Measurements from ENCODE around the gene UXS1.
"Not testable (repeated sequence)": the region's sequence is repeated elsewhere in the genome, so short reads cannot be mapped to it uniquely, and the experiment has no call there.

UXS1 gene

DNA sequence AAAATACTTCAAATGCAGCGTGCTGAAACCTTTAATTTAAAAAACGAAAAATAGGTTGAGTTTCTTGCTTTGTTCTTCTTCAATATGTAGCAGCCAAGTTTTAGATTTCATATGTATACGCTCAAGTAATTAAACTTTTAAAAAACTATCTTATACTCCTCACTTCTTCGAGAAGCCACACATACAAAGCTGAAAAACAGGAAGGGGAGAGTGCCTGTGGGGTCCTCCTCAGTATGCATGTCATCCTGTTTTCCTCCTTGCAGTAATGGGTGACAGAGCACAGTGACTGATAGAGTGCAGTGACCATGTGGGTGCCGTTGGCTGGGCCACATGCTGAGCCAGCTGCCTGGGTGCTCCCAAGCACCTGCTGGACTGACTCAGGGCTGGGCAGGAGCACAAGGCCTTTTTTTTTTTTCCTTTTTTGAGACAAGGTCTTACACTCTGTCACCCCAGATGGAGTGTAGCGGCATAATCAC lies 33.3 kb downstream of the UXS1 start:
- no peak for DNase-seq (ENCODE audit: low read depth)

DNA sequence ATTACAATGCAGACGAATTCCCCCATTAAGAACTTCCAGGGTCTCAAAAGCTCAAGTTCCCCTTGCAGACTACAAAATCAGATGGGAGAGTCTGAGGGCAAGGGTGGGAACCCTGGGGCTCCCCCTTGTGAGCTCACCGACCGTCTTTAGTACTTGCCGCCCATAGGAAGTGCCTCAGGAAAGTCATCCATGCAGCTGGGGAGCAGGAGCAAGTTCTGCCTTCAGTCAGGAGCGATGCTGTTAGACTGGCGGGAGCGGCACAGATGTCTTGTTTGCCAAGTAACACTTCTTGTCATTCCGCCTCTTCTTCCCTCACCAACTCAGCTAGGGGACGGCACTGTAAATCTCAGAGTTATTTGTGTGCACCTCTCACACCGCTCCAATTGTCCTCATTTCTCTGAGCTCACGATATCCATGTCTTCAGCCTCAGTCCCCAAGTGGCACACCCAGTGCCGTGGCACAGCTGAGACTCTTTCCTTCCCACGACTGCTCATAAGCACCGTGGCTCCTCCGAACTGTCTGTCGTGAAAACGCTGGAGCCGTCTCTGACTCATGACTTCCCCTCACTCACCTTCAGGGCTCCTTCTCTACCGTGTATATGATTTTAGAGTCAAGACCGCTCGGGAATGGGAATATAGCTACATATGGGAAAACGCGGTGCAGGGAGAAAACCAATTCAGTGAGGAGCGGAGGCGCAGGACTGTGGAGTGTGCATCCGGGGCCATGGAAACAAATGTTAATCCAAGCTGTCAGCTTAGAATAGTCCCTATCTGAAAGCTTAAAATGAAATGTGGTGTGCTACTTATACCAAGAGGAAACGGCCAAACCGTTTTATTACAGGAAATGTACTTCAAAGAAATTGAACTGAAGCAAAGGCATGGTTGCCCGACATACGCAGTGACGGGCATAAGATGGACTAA lies 34.0 kb downstream of the UXS1 start:
- DNase-seq (ENCODE audit: low read depth): no peak

DNA sequence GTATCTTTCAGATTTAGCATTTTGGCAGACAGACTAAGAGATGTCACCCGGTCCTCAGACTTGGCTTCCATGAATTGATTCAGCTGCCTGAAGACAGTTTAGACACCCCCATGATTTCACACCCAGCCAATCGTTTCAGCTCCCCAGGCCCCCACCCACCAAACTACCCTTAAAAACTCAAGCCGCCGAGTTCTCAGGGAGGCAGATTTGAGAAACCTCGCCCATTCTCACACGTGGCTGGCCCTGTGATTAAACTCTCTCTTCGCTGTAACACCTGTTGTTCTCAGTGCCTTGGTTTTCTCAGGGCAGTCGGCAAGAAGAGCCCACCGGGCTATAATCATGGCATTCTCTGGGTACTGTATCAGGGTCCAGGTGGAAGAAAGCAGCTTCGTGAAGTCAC lies 35.2 kb downstream of the UXS1 start:
- DNase-seq (ENCODE audit: low read depth): no peak

DNA sequence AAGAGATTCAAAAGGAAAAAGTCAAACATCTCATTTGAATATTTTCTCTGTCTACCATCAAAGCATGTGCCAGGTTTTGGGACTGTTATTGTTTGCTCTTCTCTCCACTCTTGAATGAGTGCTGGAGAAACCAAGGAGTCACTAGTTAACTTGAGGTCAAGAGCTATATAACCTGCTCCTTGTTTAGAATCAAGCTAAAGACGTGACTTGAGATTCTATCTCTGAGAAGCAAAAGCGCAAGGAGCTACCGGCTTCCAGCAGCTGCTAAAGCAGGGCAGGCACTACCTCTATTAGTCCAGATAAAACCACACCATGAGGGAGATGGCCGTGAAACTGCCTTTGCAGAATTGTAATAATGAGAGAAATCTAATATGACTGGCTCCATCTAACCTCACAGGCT lies 36.0 kb downstream of the UXS1 start:
- no peak for DNase-seq (ENCODE audit: low read depth)

DNA sequence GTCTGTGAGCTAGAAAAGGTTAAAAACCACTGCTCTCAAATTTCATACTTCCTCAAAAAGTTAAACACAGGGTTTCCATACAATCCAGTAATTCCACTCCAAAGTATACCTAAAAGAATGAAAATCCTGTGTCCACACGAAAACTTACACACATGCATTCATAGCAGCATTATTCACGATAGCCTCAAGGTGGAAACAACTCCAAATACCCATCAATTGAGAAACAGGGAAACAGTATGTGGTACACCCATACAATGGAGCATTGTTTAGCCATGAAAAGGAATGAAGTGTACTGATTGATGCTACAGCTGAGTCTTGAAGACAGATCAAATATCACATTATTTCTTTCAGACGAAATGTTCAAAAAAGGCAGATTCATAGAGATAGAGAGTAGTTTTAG lies 36.7 kb downstream of the UXS1 start:
- DNase-seq (ENCODE audit: low read depth): no peak

DNA sequence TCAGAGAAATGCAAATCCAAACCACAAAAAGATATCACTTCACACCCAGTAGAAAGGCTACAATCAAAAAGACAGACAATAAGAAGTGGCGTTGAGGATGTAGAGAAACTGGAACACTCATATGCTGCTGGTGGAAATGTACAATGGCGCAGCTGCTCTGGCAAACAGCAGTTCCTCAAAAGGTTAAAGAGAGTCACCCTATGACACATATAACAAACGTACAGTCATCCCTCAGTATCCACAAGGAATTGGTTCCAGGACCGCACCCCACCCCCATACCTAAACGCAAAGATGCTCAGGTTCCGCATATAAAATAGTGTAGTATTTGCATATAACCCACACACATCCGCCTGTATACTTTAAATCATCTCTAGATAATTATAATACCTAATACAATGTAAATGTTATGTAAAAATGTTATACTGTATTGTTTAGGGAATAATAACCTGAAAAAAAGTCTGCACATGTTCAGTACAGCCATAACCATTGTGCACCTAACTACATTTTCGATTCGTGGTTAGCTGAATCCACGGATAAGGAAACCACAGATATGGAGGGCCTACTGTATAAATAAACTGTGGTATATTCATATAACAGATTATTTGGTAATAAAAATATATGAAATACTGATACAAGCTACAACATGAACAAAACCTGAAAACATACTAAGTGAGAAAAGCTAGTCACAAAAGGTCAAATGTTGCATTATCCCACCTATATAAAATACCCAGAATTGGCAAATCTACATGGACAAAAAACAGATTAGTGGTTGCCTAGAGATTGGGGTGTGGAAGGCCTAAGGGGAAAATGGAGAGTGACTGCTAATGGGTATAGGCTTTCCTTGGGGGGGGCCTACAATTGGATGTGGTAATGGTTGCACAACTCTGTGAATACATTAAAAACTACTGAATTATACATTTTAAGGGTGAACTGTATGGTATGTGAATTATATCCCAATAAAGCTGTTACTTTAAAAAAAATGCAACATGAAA lies 37.5 kb downstream of the UXS1 start:
- no peak for DNase-seq (ENCODE audit: low read depth)

DNA sequence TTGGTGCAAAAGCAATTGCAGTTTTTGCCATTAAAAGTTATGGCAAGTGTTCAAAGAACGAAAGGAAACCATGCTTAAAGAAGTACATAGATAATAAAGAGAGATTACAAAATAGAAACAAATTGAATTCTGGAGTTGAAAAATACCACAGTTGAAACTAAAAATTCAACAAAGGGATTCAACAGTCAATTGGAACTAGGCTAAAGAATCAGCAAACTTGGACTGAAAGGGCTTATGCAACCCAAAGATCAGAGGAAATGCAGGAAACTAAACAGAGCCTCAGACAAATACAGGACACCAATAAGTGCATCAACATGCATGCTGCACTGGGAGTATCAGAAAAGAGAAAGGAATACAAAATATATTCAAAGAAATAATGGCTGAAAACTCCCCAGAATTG lies 40.3 kb downstream of the UXS1 start:
- DNase-seq (ENCODE audit: low read depth): no peak

DNA sequence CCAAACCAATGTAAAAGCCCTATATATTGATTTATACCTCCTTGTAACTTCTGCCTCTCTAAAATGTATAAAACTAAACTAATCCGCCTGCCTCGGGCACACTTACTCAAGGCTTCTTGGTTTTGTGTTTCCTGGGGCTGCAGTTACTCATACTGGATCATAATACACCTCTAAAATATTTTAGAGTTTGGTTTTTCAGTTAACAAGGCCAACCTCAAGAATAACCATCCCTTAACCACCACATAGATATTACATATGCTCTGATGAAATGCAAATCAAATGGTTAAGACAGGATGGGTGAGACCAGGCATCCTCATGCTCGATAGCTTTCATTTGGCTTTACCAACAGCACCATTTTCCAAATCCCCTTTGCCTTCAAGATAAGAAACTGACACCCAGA lies 46.4 kb downstream of the UXS1 start:
- DNase-seq (ENCODE audit: low read depth): peak; percentile 25

DNA sequence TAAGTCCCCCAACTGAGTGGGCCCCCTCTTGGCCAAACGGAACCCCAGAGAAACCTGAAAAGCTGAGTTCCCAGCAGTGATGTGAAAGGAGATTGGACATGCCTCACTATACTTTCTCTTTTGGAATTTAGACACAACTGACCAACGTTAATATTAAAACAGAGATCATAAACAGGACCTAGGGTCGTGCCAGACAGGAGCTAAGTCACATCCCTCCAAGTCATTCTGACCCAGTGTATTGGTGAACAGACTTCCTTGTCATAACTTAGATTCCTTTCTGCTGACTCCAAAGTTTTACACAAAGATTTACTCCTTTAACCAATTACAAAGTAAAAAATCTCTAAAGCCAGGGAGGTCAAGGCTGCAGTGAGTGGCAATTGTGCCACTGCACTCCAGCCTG lies 46.9 kb downstream of the UXS1 start:
- peak; percentile 87 for DNase-seq (ENCODE audit: low read depth)

DNA sequence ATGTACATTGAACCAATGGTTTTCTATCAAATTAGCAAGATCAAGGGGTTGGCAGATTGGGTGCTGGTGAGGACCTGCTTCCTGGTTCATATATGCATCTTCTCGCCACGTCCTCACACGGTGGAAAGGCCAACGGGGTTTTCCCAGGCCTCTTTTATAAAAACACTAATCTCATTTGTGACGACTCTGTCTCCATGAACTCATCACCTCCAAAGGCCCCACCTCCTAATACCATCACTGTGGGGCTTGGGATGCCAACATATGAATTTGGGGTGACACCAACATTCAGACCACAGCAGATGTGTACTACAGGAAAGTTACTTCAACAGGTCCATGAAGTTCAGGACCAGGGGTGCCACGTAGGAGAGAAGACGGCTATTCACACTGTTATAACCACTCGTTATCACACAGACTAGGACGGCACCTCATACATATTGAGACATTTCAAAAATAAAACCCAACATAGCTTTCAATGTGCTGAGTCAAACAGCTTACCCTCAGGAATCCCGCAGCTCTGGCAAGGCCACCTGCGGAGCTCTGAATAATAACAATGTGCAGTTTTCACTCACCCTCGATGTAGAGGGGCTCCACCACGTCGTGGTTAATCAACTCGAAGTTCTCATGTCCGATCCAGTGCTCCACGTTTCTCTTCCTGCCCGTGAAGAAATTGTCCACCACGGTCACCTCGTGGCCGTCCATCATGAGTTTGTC lies 49.3 kb downstream of the UXS1 start:
- no peak for DNase-seq (ENCODE audit: low read depth)

DNA sequence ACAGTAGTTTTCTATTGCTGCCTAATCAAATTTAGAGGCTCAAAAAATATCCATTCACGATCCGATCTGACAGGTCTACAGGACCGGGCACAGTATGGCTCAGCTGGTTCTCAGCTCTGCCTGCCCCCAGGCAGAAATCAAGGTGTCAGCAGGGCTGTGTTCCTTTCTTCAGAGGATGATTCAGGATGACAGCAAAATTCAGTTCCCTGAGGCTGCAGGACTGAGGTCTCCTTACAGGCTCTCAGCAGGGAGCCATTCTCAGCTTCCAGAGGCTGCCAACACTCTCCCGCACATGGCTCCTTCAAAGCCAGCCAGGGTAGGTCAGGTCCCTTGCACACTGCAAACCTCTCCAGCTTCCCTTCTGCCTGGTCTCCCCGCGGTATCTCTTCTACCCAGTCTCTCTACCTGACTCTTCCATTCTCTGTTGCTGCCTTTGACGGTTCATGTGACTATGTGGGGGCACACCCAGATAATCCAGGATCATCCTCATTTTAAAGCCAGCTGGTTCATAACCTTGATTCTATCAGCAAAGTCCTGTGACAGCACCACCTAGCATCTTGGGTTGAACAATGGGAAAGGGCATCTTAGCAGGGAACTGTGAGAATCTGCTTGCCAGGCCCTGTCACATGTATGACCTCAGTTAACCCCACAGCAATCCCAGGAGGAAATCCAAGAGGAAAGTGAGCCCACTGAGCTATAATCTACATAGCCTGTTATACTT lies 50.4 kb downstream of the UXS1 start:
- peak; percentile 21 for DNase-seq (ENCODE audit: low read depth)

DNA sequence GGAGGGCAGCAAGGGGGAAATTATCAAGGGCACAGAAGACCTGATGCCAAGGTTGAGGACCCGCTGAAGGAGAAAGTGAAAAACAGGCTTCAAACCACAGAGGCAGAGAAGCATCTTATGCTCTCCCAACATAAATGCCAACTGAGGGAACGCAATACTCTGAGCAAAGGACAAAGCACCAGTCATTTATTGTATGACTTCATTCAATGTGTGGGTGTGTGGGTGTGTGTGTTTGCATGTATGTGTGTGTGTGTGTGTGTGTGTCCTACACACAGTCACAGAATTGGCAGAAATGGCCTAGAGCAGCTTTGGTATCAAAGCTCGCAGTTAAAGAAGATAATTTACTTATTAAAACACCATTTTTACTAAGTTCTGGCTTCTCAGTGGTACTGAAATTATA lies 51.4 kb downstream of the UXS1 start:
- no peak for DNase-seq (ENCODE audit: low read depth)

DNA sequence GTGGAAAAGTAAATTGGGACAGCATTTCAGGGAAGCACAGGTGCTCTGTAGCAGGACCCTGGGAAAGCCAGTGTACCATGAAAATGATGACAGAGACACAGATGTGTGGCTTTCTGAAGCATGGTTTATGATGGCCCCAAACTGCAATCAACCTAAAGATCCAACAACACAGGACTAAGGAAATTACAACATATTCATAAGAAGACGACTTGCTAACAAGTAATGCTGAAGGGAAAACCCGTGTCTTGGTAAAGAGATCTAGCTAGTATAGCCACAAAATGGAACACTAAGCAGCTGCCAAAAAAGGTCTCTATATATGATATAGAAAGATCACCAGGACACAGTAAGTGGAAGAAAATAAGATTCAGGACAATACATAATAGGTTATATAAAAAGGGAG lies 53.2 kb downstream of the UXS1 start:
- DNase-seq (ENCODE audit: low read depth): no peak

DNA sequence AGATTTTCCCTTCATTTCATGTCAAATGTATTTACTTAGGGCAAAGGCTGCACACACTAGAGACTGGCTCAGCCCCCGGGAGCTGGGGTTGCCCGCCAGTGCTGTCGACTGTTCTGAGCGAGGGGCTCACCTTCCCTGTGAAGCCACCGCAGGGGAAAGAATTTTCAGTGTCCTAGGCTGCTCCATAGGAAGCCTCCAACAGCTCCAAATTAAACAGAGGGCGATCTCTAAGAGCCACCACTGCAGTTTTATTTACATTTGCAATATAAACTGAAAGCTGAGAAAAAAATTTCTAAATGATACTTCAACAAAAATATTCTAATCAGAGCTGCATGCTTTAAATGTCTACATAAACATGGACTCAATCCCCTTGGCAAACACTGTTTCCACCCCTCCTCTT lies 54.0 kb downstream of the UXS1 start:
- no peak for DNase-seq (ENCODE audit: low read depth)

DNA sequence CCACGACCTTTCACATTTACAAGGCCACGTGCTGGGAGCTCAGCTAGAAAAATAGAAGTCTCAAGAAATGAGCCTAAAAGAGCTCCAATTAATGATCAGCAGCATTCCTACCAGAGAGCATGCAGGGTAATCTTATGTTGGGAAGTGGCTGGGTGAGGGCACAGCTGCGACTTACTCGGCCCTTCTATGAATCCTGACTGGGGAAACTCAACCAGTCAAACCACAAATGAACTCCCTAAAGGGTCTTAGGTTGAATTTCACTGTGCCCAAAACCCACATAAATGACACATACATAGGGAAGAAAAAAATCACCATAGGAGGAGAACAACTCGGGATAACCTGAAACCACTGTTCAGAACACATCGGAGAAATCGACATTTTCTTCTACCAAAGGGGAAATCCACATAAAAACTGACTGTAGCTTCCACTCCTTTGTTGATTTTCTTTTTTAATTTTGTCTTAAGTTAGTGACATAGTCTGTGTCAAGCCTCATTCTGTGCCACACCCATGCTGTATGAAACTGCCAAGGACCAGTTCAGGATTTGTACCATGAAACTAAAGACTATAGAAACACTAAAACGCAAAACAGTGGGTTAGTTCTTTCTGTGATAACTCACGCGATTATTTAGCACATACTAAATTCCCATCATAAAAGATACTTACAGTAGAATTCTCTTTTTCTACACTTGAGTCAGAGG lies 54.7 kb downstream of the UXS1 start:
- DNase-seq (ENCODE audit: low read depth): no peak

DNA sequence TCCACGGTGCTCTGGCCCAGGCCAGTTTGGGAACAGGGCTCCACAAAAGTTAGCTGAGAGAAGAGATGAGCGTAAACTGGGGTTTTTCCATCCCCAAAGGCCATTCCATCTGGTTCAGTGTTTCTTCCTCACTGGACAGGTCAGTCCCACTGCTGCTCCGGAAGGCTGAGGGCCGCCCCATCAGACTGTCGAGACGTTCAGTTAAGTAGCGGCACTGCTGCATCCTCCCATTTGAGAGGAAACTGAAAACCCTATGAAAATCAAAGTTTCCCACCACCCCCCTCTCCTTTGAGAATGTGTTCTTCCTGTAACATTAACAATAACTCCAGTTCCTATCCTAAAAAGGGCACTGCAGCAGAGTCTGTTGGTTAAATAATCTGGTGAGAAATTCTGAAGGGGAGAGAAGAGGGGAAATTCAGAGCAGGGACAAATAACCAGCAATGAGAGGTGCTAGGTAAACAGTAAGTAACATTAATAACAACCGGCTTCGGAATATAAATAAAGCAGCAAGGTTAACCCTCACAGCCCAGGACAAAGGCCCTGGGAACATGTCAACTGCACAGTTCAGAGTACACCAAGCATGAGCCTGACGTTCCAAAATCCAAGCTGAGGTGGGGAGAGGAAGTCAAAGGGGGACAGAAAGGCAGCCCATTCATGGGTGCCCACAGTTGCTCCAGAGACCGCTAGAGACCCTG lies 55.4 kb downstream of the UXS1 start:
- no peak for DNase-seq (ENCODE audit: low read depth)

DNA sequence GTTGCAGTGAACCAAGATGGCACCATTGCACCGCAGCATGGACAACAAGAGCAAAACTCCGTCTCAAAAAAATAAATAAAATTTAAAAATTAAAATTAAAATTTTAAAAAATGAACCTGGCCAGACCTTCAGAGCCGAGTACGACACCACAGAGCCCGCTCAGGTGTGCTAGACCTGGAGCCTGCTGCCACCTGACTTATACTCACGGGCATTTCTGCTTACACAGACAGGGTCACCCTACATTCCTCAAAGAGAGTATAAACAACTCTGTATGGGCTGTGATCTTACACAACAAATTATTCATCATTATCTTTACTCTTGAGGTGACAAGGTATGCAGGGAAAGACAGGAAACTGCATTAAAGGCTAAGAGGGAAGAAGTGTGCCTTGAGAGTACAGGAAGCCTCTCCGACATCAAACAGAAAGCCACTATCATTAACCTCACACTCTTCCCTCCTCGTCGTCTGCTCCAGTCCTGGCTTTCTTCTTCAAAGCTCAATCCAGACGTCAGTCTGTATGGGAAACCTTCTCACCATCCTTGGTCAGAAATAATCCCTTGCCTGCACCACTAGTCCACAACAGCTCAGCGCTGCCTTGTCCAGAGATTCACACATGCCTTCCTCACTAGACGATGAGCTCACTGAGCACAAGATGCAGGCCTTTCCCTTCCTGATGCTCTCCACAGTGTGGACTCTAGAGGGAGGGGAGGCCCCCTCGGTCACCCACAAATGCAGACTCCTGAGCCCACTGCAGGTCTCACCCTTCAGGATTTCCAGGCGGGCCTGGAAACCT lies 56.2 kb downstream of the UXS1 start:
- no peak for DNase-seq (ENCODE audit: low read depth)

DNA sequence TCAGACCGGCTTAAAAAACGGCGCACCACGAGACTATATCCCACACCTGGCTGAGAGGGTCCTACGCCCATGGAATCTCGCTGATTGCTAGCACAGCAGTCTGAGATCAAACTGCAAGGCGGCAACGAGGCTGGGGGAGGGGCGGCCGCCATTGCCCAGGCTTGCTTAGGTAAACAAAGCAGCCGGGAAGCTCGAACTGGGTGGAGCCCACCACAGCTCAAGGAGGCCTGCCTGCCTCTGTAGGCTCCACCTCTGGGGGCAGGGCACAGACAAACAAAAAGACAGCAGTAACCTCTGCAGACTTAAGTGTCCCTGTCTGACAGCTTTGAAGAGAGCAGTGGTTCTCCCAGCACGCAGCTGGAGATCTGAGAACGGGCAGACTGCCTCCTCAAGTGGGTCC lies 62.9 kb downstream of the UXS1 start:
- DNase-seq (ENCODE audit: low read depth): not testable (repeated sequence)

DNA sequence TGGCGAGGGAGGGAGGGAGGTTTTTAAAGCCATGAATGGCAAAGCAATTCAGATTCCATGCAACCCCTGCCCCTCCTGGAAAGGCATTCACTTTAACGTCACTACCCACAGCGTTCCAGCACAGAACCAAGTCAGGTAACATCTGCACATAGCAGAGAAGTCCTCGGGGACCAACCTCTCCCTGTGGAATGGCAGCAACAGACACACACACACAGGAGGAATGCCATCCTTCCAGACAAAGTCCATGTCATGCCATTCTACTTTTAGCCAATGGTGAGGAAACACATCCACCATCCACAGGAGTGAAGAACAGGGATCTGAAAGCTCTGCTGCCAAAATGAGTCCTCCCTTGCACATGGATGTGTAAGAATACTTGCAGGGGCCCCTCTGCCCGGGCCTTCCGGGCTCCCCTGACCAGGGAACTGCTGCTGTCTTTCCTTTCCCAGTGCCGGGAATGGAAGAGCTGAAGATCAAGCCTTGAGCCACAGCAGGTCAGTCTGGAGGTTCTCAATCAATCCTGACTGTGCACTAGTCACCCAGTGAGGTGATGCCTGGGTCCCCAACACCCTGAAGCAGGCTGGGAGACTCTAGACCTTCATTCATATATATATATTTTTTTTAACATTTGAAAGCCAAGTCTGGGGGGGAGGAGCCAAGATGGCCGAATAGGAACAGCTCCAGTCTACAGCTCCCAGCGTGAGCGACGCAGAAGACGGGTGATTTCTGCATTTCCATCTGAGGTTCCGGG lies 63.7 kb downstream of the UXS1 start:
- no peak for DNase-seq (ENCODE audit: low read depth)
